ENCODE data around the gene NCMAP. TPM values are rescaled to one million over a fixed set of nuclear protein-coding genes. Genes with fewer than 3 reads are reported as not detected.

Gene NCMAP
- total RNA-seq, 1 experiment from 2014 or later, result not detected

- CTCF ChIA-PET, result no interaction called here
- TF ChIP-seq EZH2 (IDR thresholded peaks at IDR 0.05; ENCODE audit: borderline replicate concordance, low read depth, low read length, poor library complexity, severe bottlenecking) (no peak), CTCF (conservative IDR thresholded peaks at IDR 0.05; ENCODE audit: low read depth, low read length) (no peak)
- POLR2A ChIA-PET (ENCODE audit: low non-redundant PET), result no interaction called here
- intact Hi-C loops (cut with micrococcal nuclease; ENCODE audit: unreplicated experiment), result loop anchor here (10.0 kb wide), 1 partner anchor 88 kb away; no protein-coding TSS in a partner anchor
- no peaks in the 10 kb centered on the region for H3K9me3 ChIP-seq (ENCODE audit: low read depth, low read length, poor library complexity, severe bottlenecking)
- no peaks in the 10 kb centered on the region for H3K27me3 ChIP-seq (replicated peaks; ENCODE audit: insufficient read depth, low read depth, low read length, poor library complexity)
- H3K4me3 ChIP-seq (ENCODE audit: low read depth, low read length, poor library complexity, severe bottlenecking), result no peak overlapping the region
- H3K36me3 ChIP-seq (ENCODE audit: insufficient read depth, low read length, poor library complexity, severe bottlenecking), result no peaks in the 10 kb centered on the region
- DNase-seq (ENCODE audit: low spot score), result no peak
- no TSS peak for BruUV-seq (replicated peaks)
- no peak overlapping the region for H3K27ac ChIP-seq (ENCODE audit: low read depth, low read length, poor library complexity, severe bottlenecking)
- peaks cover 4% of the 10 kb centered on the region for H3K4me1 ChIP-seq (ENCODE audit: insufficient read depth, low read length, poor library complexity, severe bottlenecking)
Observed at GRCh38 chr1:24632832-24633175, 76.9 kb downstream of the NCMAP start.

DNA sequence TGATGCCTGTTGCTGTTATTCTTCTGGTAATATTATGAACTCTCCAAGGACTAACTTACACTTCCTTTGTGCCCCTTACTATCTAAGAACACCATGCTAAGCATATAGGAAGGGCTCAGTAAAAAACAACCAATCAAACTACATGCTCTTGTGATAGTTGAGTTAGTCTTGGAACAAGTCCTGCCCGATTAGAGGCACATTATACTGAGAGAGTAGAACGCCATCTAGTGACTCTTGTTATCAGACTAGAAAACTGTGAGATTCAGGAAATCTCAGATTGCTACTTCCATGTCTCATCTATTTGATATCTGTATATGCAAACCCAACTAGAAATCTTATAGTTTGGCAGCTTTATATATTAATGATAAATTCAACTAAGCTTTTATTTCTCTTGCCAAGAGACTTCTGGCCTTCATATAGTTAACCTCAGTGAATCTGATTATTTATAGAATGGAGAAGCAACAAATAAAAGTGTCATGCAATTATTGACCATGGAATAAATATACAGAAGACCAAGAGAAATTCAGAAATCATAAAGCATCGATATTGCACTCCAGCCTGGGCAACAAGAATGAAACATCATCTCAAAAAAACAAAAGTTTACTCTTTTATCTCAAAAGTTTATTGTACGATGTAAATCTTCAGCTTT, 79.4 kb downstream of the NCMAP start:
- no TSS peak for BruUV-seq (replicated peaks)
- H3K4me3 ChIP-seq (ENCODE audit: low read depth, low read length, poor library complexity, severe bottlenecking), result no peak overlapping the region
- no peaks in the 10 kb centered on the region for H3K27me3 ChIP-seq (replicated peaks; ENCODE audit: insufficient read depth, low read depth, low read length, poor library complexity)
- intact Hi-C loops (cut with micrococcal nuclease; ENCODE audit: unreplicated experiment), result loop anchor here (2.0 to 10.0 kb wide), 3 partner anchors 91 to 437 kb away; no protein-coding TSS in a partner anchor
- DNase-seq (ENCODE audit: low spot score), result peak; percentile 86
- CTCF ChIA-PET, result no interaction called here
- no peak overlapping the region for H3K27ac ChIP-seq (ENCODE audit: low read depth, low read length, poor library complexity, severe bottlenecking)
- H3K36me3 ChIP-seq (ENCODE audit: insufficient read depth, low read length, poor library complexity, severe bottlenecking), result no peaks in the 10 kb centered on the region
- H3K4me1 ChIP-seq (ENCODE audit: insufficient read depth, low read length, poor library complexity, severe bottlenecking), result peaks cover 4% of the 10 kb centered on the region
- peak; percentile 82 for TF ChIP-seq CTCF (conservative IDR thresholded peaks at IDR 0.05; ENCODE audit: low read depth, low read length)
- no peak for TF ChIP-seq EZH2 (IDR thresholded peaks at IDR 0.05; ENCODE audit: borderline replicate concordance, low read depth, low read length, poor library complexity, severe bottlenecking)
- POLR2A ChIA-PET (ENCODE audit: low non-redundant PET), result no interaction called here
- no peaks in the 10 kb centered on the region for H3K9me3 ChIP-seq (ENCODE audit: low read depth, low read length, poor library complexity, severe bottlenecking)

- DNase-seq (ENCODE audit: low spot score), result no peak
- TF ChIP-seq EZH2 (IDR thresholded peaks at IDR 0.05; ENCODE audit: borderline replicate concordance, low read depth, low read length, poor library complexity, severe bottlenecking), result no peak
- TF ChIP-seq CTCF (conservative IDR thresholded peaks at IDR 0.05; ENCODE audit: low read depth, low read length), result no peak
- BruUV-seq (replicated peaks), result no TSS peak
- intact Hi-C loops (cut with micrococcal nuclease; ENCODE audit: unreplicated experiment), result loop anchor here (5.0 to 10.0 kb wide), 2 partner anchors 92 to 245 kb away; no protein-coding TSS in a partner anchor
- Histone ChIP-seq H3K4me1 (ENCODE audit: insufficient read depth, low read length, poor library complexity, severe bottlenecking) (peaks cover 4% of the 10 kb centered on the region), H3K27ac (ENCODE audit: low read depth, low read length, poor library complexity, severe bottlenecking) (no peak overlapping the region), H3K4me3 (ENCODE audit: low read depth, low read length, poor library complexity, severe bottlenecking) (no peak overlapping the region), H3K36me3 (ENCODE audit: insufficient read depth, low read length, poor library complexity, severe bottlenecking) (no peaks in the 10 kb centered on the region), H3K27me3 (replicated peaks; ENCODE audit: insufficient read depth, low read depth, low read length, poor library complexity) (no peaks in the 10 kb centered on the region), H3K9me3 (ENCODE audit: low read depth, low read length, poor library complexity, severe bottlenecking) (no peaks in the 10 kb centered on the region)
- ChIA-PET POLR2A (ENCODE audit: low non-redundant PET) (no interaction called here), CTCF (interaction anchor here (0.6 kb wide), 1 partner anchor 1579 kb away, joined by 3 read pairs; no protein-coding TSS in a partner anchor)
Observed at GRCh38 chr1:24636661-24637357, 80.9 kb downstream of the NCMAP start.
